ENCODE data around the gene GSTM3. TPM values are rescaled to one million over a fixed set of nuclear protein-coding genes. Genes with fewer than 3 reads are reported as not detected.
A peak's percentile ranks its signal among the peaks of the same experiment; 100 is the strongest.

The GSTM3 gene
- total and polyA plus RNA-seq, 2 experiments from 2014 or later = 3.1 to 4.1 TPM

DNA sequence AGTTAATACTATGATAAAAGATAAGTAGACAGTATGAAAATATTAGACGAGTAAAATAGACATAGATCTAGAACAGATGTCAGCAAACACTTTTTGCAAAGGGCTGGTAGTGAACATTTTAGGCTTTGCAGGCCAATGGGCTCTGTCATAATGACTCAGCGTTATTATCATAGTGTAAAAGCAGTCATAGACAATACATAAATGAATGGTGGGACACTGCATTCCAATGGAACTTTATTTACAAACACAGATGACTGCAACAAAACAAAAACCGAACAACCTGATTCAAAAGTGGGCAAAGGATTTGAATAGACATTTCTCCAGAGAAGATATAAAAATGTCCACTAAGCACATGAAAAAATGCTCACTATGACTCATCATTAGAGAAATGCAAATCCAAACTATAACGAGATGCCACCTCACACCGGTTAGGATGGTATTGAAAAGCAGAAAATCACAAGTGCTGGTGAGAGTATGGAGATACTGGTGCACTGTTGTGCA is 21.5 kb downstream of the GSTM3 start (continued):
- TF ChIP-seq, protein P1, sequence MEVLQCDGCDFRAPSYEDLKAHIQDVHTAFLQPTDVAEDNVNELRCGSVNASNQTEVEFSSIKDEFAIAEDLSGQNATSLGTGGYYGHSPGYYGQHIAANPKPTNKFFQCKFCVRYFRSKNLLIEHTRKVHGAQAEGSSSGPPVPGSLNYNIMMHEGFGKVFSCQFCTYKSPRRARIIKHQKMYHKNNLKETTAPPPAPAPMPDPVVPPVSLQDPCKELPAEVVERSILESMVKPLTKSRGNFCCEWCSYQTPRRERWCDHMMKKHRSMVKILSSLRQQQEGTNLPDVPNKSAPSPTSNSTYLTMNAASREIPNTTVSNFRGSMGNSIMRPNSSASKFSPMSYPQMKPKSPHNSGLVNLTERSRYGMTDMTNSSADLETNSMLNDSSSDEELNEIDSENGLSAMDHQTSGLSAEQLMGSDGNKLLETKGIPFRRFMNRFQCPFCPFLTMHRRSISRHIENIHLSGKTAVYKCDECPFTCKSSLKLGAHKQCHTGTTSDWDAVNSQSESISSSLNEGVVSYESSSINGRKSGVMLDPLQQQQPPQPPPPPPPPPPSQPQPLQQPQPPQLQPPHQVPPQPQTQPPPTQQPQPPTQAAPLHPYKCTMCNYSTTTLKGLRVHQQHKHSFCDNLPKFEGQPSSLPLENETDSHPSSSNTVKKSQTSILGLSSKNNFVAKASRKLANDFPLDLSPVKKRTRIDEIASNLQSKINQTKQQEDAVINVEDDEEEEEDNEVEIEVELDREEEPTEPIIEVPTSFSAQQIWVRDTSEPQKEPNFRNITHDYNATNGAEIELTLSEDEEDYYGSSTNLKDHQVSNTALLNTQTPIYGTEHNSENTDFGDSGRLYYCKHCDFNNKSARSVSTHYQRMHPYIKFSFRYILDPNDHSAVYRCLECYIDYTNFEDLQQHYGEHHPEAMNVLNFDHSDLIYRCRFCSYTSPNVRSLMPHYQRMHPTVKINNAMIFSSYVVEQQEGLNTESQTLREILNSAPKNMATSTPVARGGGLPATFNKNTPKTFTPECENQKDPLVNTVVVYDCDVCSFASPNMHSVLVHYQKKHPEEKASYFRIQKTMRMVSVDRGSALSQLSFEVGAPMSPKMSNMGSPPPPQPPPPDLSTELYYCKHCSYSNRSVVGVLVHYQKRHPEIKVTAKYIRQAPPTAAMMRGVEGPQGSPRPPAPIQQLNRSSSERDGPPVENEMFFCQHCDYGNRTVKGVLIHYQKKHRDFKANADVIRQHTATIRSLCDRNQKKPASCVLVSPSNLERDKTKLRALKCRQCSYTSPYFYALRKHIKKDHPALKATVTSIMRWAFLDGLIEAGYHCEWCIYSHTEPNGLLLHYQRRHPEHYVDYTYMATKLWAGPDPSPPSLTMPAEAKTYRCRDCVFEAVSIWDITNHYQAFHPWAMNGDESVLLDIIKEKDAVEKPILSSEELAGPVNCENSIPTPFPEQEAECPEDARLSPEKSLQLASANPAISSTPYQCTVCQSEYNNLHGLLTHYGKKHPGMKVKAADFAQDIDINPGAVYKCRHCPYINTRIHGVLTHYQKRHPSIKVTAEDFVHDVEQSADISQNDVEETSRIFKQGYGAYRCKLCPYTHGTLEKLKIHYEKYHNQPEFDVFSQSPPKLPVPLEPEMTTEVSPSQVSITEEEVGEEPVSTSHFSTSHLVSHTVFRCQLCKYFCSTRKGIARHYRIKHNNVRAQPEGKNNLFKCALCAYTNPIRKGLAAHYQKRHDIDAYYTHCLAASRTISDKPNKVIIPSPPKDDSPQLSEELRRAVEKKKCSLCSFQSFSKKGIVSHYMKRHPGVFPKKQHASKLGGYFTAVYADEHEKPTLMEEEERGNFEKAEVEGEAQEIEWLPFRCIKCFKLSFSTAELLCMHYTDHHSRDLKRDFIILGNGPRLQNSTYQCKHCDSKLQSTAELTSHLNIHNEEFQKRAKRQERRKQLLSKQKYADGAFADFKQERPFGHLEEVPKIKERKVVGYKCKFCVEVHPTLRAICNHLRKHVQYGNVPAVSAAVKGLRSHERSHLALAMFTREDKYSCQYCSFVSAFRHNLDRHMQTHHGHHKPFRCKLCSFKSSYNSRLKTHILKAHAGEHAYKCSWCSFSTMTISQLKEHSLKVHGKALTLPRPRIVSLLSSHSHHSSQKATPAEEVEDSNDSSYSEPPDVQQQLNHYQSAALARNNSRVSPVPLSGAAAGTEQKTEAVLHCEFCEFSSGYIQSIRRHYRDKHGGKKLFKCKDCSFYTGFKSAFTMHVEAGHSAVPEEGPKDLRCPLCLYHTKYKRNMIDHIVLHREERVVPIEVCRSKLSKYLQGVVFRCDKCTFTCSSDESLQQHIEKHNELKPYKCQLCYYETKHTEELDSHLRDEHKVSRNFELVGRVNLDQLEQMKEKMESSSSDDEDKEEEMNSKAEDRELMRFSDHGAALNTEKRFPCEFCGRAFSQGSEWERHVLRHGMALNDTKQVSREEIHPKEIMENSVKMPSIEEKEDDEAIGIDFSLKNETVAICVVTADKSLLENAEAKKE (CRISPR knock-in tag; IDR thresholded peaks at IDR 0.05) = no peak
- TF ChIP-seq CREB1 (CRISPR knock-in tag; IDR thresholded peaks at IDR 0.05; ENCODE audit: low read depth) = no peak

- H3K4me1 Mint-ChIP-seq = no peaks in the 10 kb centered on the region; the same call in 2 of the 3 replicates
These were observed 22.3 kb downstream of the GSTM3 start for GRCh38 chr1:109718495-109718894.

More at GRCh38 chr1:109718495-109718894, 22.3 kb downstream of the GSTM3 start:
- no peaks in the 10 kb centered on the region for H3K79me2 ChIP-seq (replicated peaks; ENCODE audit: insufficient read depth)
- no peak overlapping the region for H3K27ac ChIP-seq (ENCODE audit: low read depth)
- H3K9me2 ChIP-seq (ENCODE audit: insufficient read depth) = no peaks in the 10 kb centered on the region
- no peaks in the 10 kb centered on the region for H3K36me3 ChIP-seq (ENCODE audit: insufficient read depth)
- H2AFZ ChIP-seq = no peak overlapping the region
- Mint-ChIP-seq H3K9me3 (no peaks in the 10 kb centered on the region; the same call in 2 of the 3 replicates), H3K27me3 (ENCODE audit: insufficient read depth, low read depth, poor library complexity) (peaks cover 1% of the 10 kb centered on the region), H3K4me3 (no peak overlapping the region), H3K36me3 (ENCODE audit: low read depth) (no peaks in the 10 kb centered on the region), H3K27ac (no peak overlapping the region)
- no peaks in the 10 kb centered on the region for H3F3A ChIP-seq (replicated peaks; ENCODE audit: low read depth)
- H3K4me2 ChIP-seq = no peak overlapping the region
- H4K20me1 ChIP-seq (replicated peaks; ENCODE audit: insufficient read depth) = no peaks in the 10 kb centered on the region
- no peaks in the 10 kb centered on the region for H3K27me3 ChIP-seq (ENCODE audit: insufficient read depth)
- no peak for TF ChIP-seq CREB1 (CRISPR knock-in tag; IDR thresholded peaks at IDR 0.05; ENCODE audit: low read depth)
- peak in 1 of 2 experiments; percentile 38; a peak in 2 of 4 replicates for TF ChIP-seq CTCF (conservative IDR thresholded peaks at IDR 0.05; ENCODE audit: low read depth in 2 of 2)
- DNase-seq (ENCODE audit: low spot score) (no peak), ATAC-seq (peak; percentile 67)
- H3K4me3 ChIP-seq = no peak overlapping the region
- H3K4me1 ChIP-seq (ENCODE audit: insufficient read depth) = no peaks in the 10 kb centered on the region; the same call in 1 of the 2 replicates

All from GM23338 (cell line).